ENCODE data around the gene CNGB1. TPM values are rescaled to one million over a fixed set of nuclear protein-coding genes. Genes with fewer than 3 reads are reported as not detected.

The CNGB1 gene
- total and polyA plus RNA-seq, 2 of the 13 experiments (the other 11 are each of a cell fraction or from before 2014, with no cell fraction given), result 0.02 to 0.15 TPM

DNA sequence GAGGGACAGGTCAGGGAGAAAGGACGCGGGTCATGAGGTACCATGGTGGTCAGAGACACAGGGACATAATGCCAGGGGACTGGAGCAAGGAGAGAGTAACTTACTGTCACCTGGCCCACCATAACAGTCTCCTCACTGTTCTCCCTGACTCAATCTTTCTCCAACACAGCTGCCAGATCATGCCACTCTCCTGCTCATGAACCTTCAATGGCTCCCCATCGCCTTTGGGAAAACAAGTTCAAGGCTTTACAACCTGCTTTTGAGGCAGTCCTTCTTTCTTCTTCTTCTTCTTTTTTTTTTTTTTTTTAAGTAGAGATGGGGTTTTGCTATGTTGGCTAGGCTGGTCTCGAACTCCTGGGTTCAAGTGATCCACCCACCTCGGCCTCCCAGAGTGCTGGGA is 22.9 kb downstream of the CNGB1 start:
- intact Hi-C loops (cut with micrococcal nuclease; ENCODE audit: unreplicated experiment), result no loop called here
- Histone ChIP-seq H3K9ac (ENCODE audit: insufficient read depth, low read depth, low read length) (no peak overlapping the region), H3K4me3 (replicated peaks in 1 of 3; ENCODE audit: insufficient read depth in 1 of 3, low read depth in 2 of 3, low read length in 3 of 3) (no peak overlapping the region), H3K4me1 (ENCODE audit: insufficient read depth, low read length) (no peaks in the 10 kb centered on the region), H3K79me2 (ENCODE audit: insufficient read depth, low read length) (no peaks in the 10 kb centered on the region), H3K36me3 (replicated peaks in 1 of 2; ENCODE audit: control insufficient read depth in 1 of 2, insufficient read depth in 2 of 2, low read length in 2 of 2) (no peaks in the 10 kb centered on the region), H3K9me3 (ENCODE audit: low read length) (no peaks in the 10 kb centered on the region), H3K4me2 (ENCODE audit: low read depth, low read length) (no peak overlapping the region), H3K27ac (ENCODE audit: extremely low read length, insufficient read depth, low read length) (no peak overlapping the region), H2AFZ (ENCODE audit: low read length) (no peak overlapping the region), H3K27me3 (ENCODE audit: control insufficient read depth in 1 of 2, insufficient read depth in 2 of 2, low read length in 2 of 2) (peaks cover 0 to 7% of the 10 kb centered on the region in 2 experiments; a peak in 2 of 5 replicates), H4K20me1 (ENCODE audit: insufficient read depth, low read length) (peaks cover 4% of the 10 kb centered on the region; the same call in 1 of the 2 replicates)
- ATAC-seq (no peak), FAIRE-seq (no peak), DNase-seq (ENCODE audit: low spot score) (no peak)
- ChIA-PET CTCF (ENCODE audit: low intra/inter-chr PET ratio, low total read pairs) (no interaction called here), POLR2A (no interaction called here)
- in situ Hi-C loops (cut with HindIII; ENCODE audit: extremely low pct_ligation_motif_present, low pct_unique_long_range_greater_than_20kb), result no loop called here
- 5% methylated on average over 5 of the region's 5 CpGs for WGBS (ENCODE audit: low lambda C conversion rate)
- TF ChIP-seq ZNF577 (CRISPR knock-in tag; IDR thresholded peaks at IDR 0.05; ENCODE audit: borderline replicate concordance, low read depth), result no peak
- TF ChIP-seq, protein P1, sequence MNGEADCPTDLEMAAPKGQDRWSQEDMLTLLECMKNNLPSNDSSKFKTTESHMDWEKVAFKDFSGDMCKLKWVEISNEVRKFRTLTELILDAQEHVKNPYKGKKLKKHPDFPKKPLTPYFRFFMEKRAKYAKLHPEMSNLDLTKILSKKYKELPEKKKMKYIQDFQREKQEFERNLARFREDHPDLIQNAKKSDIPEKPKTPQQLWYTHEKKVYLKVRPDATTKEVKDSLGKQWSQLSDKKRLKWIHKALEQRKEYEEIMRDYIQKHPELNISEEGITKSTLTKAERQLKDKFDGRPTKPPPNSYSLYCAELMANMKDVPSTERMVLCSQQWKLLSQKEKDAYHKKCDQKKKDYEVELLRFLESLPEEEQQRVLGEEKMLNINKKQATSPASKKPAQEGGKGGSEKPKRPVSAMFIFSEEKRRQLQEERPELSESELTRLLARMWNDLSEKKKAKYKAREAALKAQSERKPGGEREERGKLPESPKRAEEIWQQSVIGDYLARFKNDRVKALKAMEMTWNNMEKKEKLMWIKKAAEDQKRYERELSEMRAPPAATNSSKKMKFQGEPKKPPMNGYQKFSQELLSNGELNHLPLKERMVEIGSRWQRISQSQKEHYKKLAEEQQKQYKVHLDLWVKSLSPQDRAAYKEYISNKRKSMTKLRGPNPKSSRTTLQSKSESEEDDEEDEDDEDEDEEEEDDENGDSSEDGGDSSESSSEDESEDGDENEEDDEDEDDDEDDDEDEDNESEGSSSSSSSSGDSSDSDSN (CRISPR knock-in tag; IDR thresholded peaks at IDR 0.05), result no peak
- TF ChIP-seq RARG (CRISPR knock-in tag; IDR thresholded peaks at IDR 0.05; ENCODE audit: low read depth), result no peak
- no TSS peak for BruUV-seq (replicated peaks)

DNA sequence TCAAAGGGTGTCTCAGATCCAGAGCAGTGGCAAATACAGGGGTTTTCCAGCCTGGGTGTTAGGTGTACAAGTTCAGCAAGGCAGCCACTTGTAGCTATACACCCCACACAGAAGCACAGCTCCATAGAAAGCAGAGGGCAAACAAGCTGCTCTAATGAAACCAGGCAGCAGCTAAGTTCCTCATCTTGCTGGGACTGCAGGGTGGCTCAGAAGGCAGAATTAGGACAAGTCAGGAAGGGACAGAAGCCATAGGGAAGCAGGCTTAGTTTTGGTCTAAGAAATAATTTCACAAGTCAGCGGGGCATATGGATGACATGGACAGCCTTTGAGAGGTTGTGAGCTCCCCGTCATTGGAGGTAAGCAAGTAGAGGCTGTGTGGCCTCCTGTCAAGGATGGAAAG is 23.7 kb downstream of the CNGB1 start:
- no peak for ATAC-seq
- ChIA-PET CTCF (ENCODE audit: low intra/inter-chr PET ratio, low total read pairs) (no interaction called here), POLR2A (no interaction called here)
- Histone ChIP-seq H3K36me3 (replicated peaks in 1 of 2; ENCODE audit: control insufficient read depth in 1 of 2, insufficient read depth in 2 of 2, low read length in 2 of 2) (no peaks in the 10 kb centered on the region), H3K79me2 (ENCODE audit: insufficient read depth, low read length) (no peaks in the 10 kb centered on the region), H3K4me2 (ENCODE audit: low read depth, low read length) (no peak overlapping the region), H4K20me1 (ENCODE audit: insufficient read depth, low read length) (peaks cover 4% of the 10 kb centered on the region; the same call in 1 of the 2 replicates), H3K27me3 (ENCODE audit: control insufficient read depth in 1 of 2, insufficient read depth in 2 of 2, low read length in 2 of 2) (peaks cover 0 to 7% of the 10 kb centered on the region in 2 experiments; a peak in 2 of 5 replicates), H3K27ac (ENCODE audit: extremely low read length, insufficient read depth, low read length) (no peak overlapping the region), H3K4me1 (ENCODE audit: insufficient read depth, low read length) (no peaks in the 10 kb centered on the region), H2AFZ (ENCODE audit: low read length) (no peak overlapping the region), H3K9ac (ENCODE audit: insufficient read depth, low read depth, low read length) (no peak overlapping the region), H3K9me3 (ENCODE audit: low read length) (no peaks in the 10 kb centered on the region), H3K4me3 (replicated peaks in 1 of 3; ENCODE audit: insufficient read depth in 1 of 3, low read depth in 2 of 3, low read length in 3 of 3) (no peak overlapping the region)
- in situ Hi-C loops (cut with HindIII; ENCODE audit: extremely low pct_ligation_motif_present, low pct_unique_long_range_greater_than_20kb) (no loop called here), intact Hi-C loops (cut with micrococcal nuclease; ENCODE audit: unreplicated experiment) (no loop called here)
- 32% methylated on average over 2 of the region's 2 CpGs for WGBS (ENCODE audit: low lambda C conversion rate)
- FAIRE-seq, result no peak
- no peak for DNase-seq (ENCODE audit: low spot score)
- no TSS peak for BruUV-seq (replicated peaks)
- TF ChIP-seq ZNF75D (CRISPR knock-in tag; IDR thresholded peaks at IDR 0.05; ENCODE audit: borderline replicate concordance), result no peak
- no peak for TF ChIP-seq THYN1 (CRISPR knock-in tag; IDR thresholded peaks at IDR 0.05; ENCODE audit: borderline replicate concordance, low read depth)
- no peak for TF ChIP-seq NFYC (CRISPR knock-in tag; IDR thresholded peaks at IDR 0.05)
- TF ChIP-seq, protein P2, sequence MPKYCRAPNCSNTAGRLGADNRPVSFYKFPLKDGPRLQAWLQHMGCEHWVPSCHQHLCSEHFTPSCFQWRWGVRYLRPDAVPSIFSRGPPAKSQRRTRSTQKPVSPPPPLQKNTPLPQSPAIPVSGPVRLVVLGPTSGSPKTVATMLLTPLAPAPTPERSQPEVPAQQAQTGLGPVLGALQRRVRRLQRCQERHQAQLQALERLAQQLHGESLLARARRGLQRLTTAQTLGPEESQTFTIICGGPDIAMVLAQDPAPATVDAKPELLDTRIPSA (CRISPR knock-in tag; IDR thresholded peaks at IDR 0.05; ENCODE audit: borderline replicate concordance), result no peak
- no peak for TF ChIP-seq ZFP36 (IDR thresholded peaks at IDR 0.05; ENCODE audit: borderline replicate concordance, low read depth, low read length, partially characterized antibody)
- no peak for TF ChIP-seq ZNF83 (CRISPR knock-in tag; IDR thresholded peaks at IDR 0.05; ENCODE audit: borderline replicate concordance)
- no peak for TF ChIP-seq TP53 (CRISPR knock-in tag; conservative IDR thresholded peaks at IDR 0.05)
- TF ChIP-seq TEAD2 (CRISPR knock-in tag; IDR thresholded peaks at IDR 0.05), result no peak
- TF ChIP-seq GABPB1 (CRISPR knock-in tag; IDR thresholded peaks at IDR 0.05), result no peak
- TF ChIP-seq SMAD1 (CRISPR knock-in tag; IDR thresholded peaks at IDR 0.05; ENCODE audit: borderline replicate concordance, low read depth), result no peak
- no peak for TF ChIP-seq ZNF556 (CRISPR knock-in tag; IDR thresholded peaks at IDR 0.05; ENCODE audit: borderline replicate concordance)
- TF ChIP-seq, protein P3, sequence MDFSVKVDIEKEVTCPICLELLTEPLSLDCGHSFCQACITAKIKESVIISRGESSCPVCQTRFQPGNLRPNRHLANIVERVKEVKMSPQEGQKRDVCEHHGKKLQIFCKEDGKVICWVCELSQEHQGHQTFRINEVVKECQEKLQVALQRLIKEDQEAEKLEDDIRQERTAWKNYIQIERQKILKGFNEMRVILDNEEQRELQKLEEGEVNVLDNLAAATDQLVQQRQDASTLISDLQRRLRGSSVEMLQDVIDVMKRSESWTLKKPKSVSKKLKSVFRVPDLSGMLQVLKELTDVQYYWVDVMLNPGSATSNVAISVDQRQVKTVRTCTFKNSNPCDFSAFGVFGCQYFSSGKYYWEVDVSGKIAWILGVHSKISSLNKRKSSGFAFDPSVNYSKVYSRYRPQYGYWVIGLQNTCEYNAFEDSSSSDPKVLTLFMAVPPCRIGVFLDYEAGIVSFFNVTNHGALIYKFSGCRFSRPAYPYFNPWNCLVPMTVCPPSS (IDR thresholded peaks at IDR 0.05), result no peak
- TF ChIP-seq ZSCAN25 (CRISPR knock-in tag; IDR thresholded peaks at IDR 0.05), result no peak

Measured in HepG2 (cell line).